GM12873 (cell line): ENCODE data around the gene CDADC1.

ENCODE experiments used
- TF ChIP-seq, protein P1 (sequence below): IDR thresholded peaks from 2 replicates; pipeline ENCODE4 v1.5.1; 2012; ENCODE audit warnings: low read depth, mild to moderate bottlenecking, moderate library complexity, low read length, control low read depth; ENCODE audit not compliant: insufficient read depth; ENCODE audit errors: missing control alignments

Gene CDADC1

GRCh38 chr13:49322702-49323101 is 75.0 kb downstream of the CDADC1 start:
- TF ChIP-seq, protein P1, sequence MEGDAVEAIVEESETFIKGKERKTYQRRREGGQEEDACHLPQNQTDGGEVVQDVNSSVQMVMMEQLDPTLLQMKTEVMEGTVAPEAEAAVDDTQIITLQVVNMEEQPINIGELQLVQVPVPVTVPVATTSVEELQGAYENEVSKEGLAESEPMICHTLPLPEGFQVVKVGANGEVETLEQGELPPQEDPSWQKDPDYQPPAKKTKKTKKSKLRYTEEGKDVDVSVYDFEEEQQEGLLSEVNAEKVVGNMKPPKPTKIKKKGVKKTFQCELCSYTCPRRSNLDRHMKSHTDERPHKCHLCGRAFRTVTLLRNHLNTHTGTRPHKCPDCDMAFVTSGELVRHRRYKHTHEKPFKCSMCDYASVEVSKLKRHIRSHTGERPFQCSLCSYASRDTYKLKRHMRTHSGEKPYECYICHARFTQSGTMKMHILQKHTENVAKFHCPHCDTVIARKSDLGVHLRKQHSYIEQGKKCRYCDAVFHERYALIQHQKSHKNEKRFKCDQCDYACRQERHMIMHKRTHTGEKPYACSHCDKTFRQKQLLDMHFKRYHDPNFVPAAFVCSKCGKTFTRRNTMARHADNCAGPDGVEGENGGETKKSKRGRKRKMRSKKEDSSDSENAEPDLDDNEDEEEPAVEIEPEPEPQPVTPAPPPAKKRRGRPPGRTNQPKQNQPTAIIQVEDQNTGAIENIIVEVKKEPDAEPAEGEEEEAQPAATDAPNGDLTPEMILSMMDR, result no peak

DNA sequence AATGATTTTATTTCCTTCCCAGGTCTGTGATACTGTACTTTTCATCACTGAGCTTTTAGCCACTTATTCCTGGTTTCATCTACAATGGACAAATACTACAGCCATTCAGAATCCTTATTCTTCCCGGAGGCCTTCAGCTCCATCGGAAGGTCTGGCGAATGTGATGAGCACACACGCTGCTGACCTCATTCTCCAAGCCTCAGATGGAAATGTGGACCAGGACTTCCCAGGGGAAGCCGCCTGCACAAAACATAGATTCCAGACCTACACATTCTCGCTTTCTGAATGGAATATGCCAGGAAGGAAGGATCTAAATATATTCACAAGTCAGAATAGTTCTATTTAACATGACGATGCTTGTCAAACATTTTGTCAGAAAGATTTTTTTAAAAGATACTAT is 75.6 kb downstream of the CDADC1 start:
- TF ChIP-seq, protein P1, result no peak

GRCh38 chr13:49326222-49326917 is 78.6 kb downstream of the CDADC1 start:
- TF ChIP-seq, protein P1, result no peak

GRCh38 chr13:49329831-49330545 is 82.3 kb downstream of the CDADC1 start:
- TF ChIP-seq, protein P1, result no peak

GRCh38 chr13:49330546-49330864 is 82.8 kb downstream of the CDADC1 start:
- TF ChIP-seq, protein P1, result no peak

DNA sequence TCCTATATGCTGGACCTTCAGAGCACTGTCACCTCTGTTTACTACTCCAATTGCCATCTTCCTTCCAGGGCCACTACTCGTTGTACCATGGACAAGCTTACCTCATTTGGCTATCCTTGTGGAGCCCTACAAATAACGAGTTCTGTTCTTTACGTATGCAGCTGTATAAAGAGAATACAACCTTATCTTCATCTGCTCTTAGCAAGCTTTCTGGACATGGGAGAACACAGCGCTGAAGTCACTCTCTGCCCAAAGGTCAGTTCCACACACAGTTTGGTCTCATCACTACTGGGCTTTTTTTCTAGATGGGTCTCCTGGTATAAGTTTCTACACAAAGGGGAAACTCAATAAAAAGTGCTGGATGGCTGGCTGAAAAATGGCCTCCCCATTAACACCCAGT is 88.9 kb downstream of the CDADC1 start:
- TF ChIP-seq, protein P1, result no peak

GRCh38 chr13:49340161-49340560 is 92.4 kb downstream of the CDADC1 start:
- TF ChIP-seq, protein P1, result no peak
